Measurements from ENCODE around the gene NEK8. TPM values are rescaled to one million over a fixed set of nuclear protein-coding genes. Genes with fewer than 3 reads are reported as not detected.

The NEK8 gene
- total RNA-seq, 4 donors from 2014 or later: 2.8 to 6.0 (median 3.5) TPM

GRCh38 chr17:28704219-28704858 lies 24.2 kb upstream of the NEK8 start:
- H3K4me1 ChIP-seq: peaks cover 0 to 25% (median 5%) of the 10 kb centered on the region in 4 donors

GRCh38 chr17:28705074-28705659 lies 23.4 kb upstream of the NEK8 start:
- peaks cover 3 to 49% (median 9%) of the 10 kb centered on the region in 3 donors for H3K36me3 ChIP-seq
- peak overlapping the region in 2 of 4 donors; percentile 19 for H3K27ac ChIP-seq
- WGBS, 2 donors: 74 to 76% methylated on average over 5 of the region's 5 CpGs
- no peak for TF ChIP-seq CTCF (IDR thresholded peaks at IDR 0.05)
- H3K4me1 ChIP-seq: peaks cover 0 to 31% (median 5%) of the 10 kb centered on the region in 4 donors
- H3K9me3 ChIP-seq: no peaks in the 10 kb centered on the region
- H3K4me3 ChIP-seq: no peak overlapping the region
- H3K27me3 ChIP-seq: no peaks in the 10 kb centered on the region
- no peak for DNase-seq (ENCODE audit: low spot score in 2 of 2)

More at GRCh38 chr17:28704219-28704858, 24.2 kb upstream of the NEK8 start:
- Histone ChIP-seq H3K27ac (no peak overlapping the region), H3K4me3 (no peak overlapping the region), H3K36me3 (peaks cover 4 to 58% (median 13%) of the 10 kb centered on the region in 3 donors), H3K27me3 (no peaks in the 10 kb centered on the region), H3K9me3 (no peaks in the 10 kb centered on the region)
- 81 to 89% methylated on average over 14 of the region's 14 CpGs for WGBS, 2 donors
- no peak for DNase-seq (ENCODE audit: low spot score in 2 of 2)
- TF ChIP-seq EP300 (IDR thresholded peaks at IDR 0.05): no peak

- no peak overlapping the region for H3K4me3 ChIP-seq
- 61 to 65% methylated on average over 5 to 10 of the region's 10 CpGs for WGBS, 2 donors
- H3K9me3 ChIP-seq: no peaks in the 10 kb centered on the region
- H3K4me1 ChIP-seq: peaks cover 0 to 37% (median 5%) of the 10 kb centered on the region in 4 donors
- peak overlapping the region in 2 of 4 donors; percentile 19 for H3K27ac ChIP-seq
- TF ChIP-seq POLR2A (IDR thresholded peaks at IDR 0.05): no peak
- TF ChIP-seq CTCF (IDR thresholded peaks at IDR 0.05): no peak
- no peak for TF ChIP-seq EP300 (IDR thresholded peaks at IDR 0.05)
- no peak for DNase-seq (ENCODE audit: low spot score in 2 of 2)
- peaks cover 0 to 43% (median 3%) of the 10 kb centered on the region in 3 donors for H3K36me3 ChIP-seq
- no peaks in the 10 kb centered on the region for H3K27me3 ChIP-seq
These were observed 22.8 kb upstream of the NEK8 start for GRCh38 chr17:28705728-28706334.

GRCh38 chr17:28706471-28707338 lies 21.9 kb upstream of the NEK8 start:
- Histone ChIP-seq H3K27me3 (no peaks in the 10 kb centered on the region), H3K4me1 (peaks cover 0 to 34% (median 4%) of the 10 kb centered on the region in 4 donors), H3K36me3 (peaks cover 0 to 34% (median 0%) of the 10 kb centered on the region in 3 donors), H3K27ac (no peak overlapping the region), H3K4me3 (no peak overlapping the region), H3K9me3 (no peaks in the 10 kb centered on the region)
- 59 to 75% methylated on average over 5 to 7 of the region's 7 CpGs for WGBS, 2 donors
- DNase-seq (ENCODE audit: low spot score in 2 of 2): no peak
- TF ChIP-seq EP300 (IDR thresholded peaks at IDR 0.05): no peak
- no peak for TF ChIP-seq POLR2A (IDR thresholded peaks at IDR 0.05)
- TF ChIP-seq CTCF (IDR thresholded peaks at IDR 0.05): no peak

GRCh38 chr17:28707339-28707720 lies 21.3 kb upstream of the NEK8 start:
- no peak for DNase-seq (ENCODE audit: low spot score in 2 of 2)
- 83 to 86% methylated on average over 2 of the region's 2 CpGs for WGBS, 2 donors
- Histone ChIP-seq H3K36me3 (peaks cover 0 to 28% (median 0%) of the 10 kb centered on the region in 3 donors), H3K27ac (no peak overlapping the region), H3K9me3 (no peaks in the 10 kb centered on the region), H3K4me3 (no peak overlapping the region), H3K27me3 (no peaks in the 10 kb centered on the region), H3K4me1 (peaks cover 0 to 34% (median 3%) of the 10 kb centered on the region in 4 donors)
- TF ChIP-seq POLR2A (IDR thresholded peaks at IDR 0.05) (no peak), EP300 (IDR thresholded peaks at IDR 0.05) (no peak), CTCF (IDR thresholded peaks at IDR 0.05) (no peak)
